LNCaP clone FGC (cell line): ENCODE measurements around the gene TAMALIN.

ENCODE experiments used
- DNase-seq: peaks from one replicate; pipeline ENCODE4 v3.0.0-alpha.2; 2011; ENCODE audit warnings: low read depth
- H3K4me3 ChIP-seq: 2 replicates; pipeline ENCODE4 v1.5.1; 2011; ENCODE audit warnings: mild to moderate bottlenecking, low read depth, low read length, control low read depth
- CTCF ChIP-seq: IDR thresholded peaks from 2 replicates; pipeline ENCODE4 v1.5.1; 2012; ENCODE audit warnings: mild to moderate bottlenecking; ENCODE audit not compliant: control insufficient read depth, insufficient read depth; ENCODE audit errors: extremely low read depth

The TAMALIN gene

GRCh38 chr12:52059582-52060497 is 53.1 kb downstream of the TAMALIN start:
- DNase-seq: no peak
- no peak overlapping the region for H3K4me3 ChIP-seq
- TF ChIP-seq CTCF: no peak

- TF ChIP-seq CTCF: no peak
- DNase-seq: no peak
- no peak overlapping the region for H3K4me3 ChIP-seq
These were observed 53.9 kb downstream of the TAMALIN start for GRCh38 chr12:52060498-52061177.

- DNase-seq: no peak
- H3K4me3 ChIP-seq: no peak overlapping the region
- no peak for TF ChIP-seq CTCF
These were observed 54.9 kb downstream of the TAMALIN start for GRCh38 chr12:52061470-52062166.

GRCh38 chr12:52062167-52063081 is 55.7 kb downstream of the TAMALIN start:
- DNase-seq: no peak
- no peak for TF ChIP-seq CTCF
- H3K4me3 ChIP-seq: no peak overlapping the region

GRCh38 chr12:52063082-52063924 is 56.6 kb downstream of the TAMALIN start:
- no peak overlapping the region for H3K4me3 ChIP-seq
- no peak for DNase-seq
- TF ChIP-seq CTCF: no peak
